T-cell (primary cell): ENCODE data around the gene CHURC1. TPM values are rescaled to one million over a fixed set of nuclear protein-coding genes. Genes with fewer than 3 reads are reported as not detected.

Experiments
- ATAC-seq, 4 experiments: fragments of 200-7000 bp in 3 of 4; fragments of 150-1000 bp in 1 of 4; cut with Tn5 transposase; replicated peaks in 1 of 4; 1 replicate in 3 of 4; 2 replicates in 1 of 4; pipeline ENCODE4 v1.10.0; 2021; ENCODE audit warnings: moderate library complexity in 3 of 4, mild to moderate bottlenecking in 2 of 4, moderate number of reproducible peaks in 1 of 4
- CTCF ChIA-PET, 2 donors: fragments of 300-600 bp; sonication (Branson Sonifier 250); formaldehyde crosslinking; loops; one replicate each; lab custom pipeline; 2022; ENCODE audit warnings: antibody characterized with exemption in 2 of 2; lab: Charles Lee
- POLR2A ChIA-PET, 2 donors: fragments of 300-600 bp; sonication (Branson Sonifier 250); formaldehyde crosslinking; loops; one replicate each; lab custom pipeline; 2022; ENCODE audit warnings: antibody characterized with exemption in 2 of 2; lab: Charles Lee
- DNase-seq, 35 experiments: peaks; one replicate each; pipeline versions ENCODE4 v3.0.0 to v3.0.0-alpha.2; 2013 to 2023
- H3K27ac ChIP-seq: one replicate; pipeline ENCODE4 v1.5.1; 2013; ENCODE audit warnings: low read length
- H3K27me3 ChIP-seq, 2 experiments: replicated peaks in 1 of 2; 1 replicate in 1 of 2; 2 replicates in 1 of 2; pipeline versions ENCODE4 v1.6.1 to v1.7.0; 2013; ENCODE audit warnings: low read length in 1 of 2, mixed read lengths in 1 of 2; ENCODE audit not compliant: control insufficient read depth in 2 of 2, insufficient read depth in 2 of 2; ENCODE audit errors: extremely low read depth in 1 of 2
- H3K36me3 ChIP-seq, 2 donors: 1 replicate in 1 of 2; 2 replicates in 1 of 2; pipeline versions ENCODE4 v1.6.1 to v1.7.0; 2013; ENCODE audit warnings: low read length in 1 of 2; ENCODE audit not compliant: control insufficient read depth in 2 of 2, insufficient read depth in 1 of 2; ENCODE audit errors: extremely low read depth in 1 of 2
- H3K4me1 ChIP-seq, 2 experiments: 1 replicate in 1 of 2; 2 replicates in 1 of 2; pipeline versions ENCODE4 v1.6.1 to v1.7.0; 2013; ENCODE audit warnings: low read length in 2 of 2, mixed read lengths in 1 of 2; ENCODE audit not compliant: insufficient read depth in 2 of 2, control insufficient read depth in 1 of 2; ENCODE audit errors: extremely low read depth in 1 of 2
- H3K4me3 ChIP-seq, 2 donors: 1 replicate in 1 of 2; 2 replicates in 1 of 2; pipeline versions ENCODE4 v1.5.1 to v1.7.0; 2013; ENCODE audit warnings: mild to moderate bottlenecking in 2 of 2, low read length in 1 of 2, moderate library complexity in 1 of 2; ENCODE audit not compliant: control insufficient read depth in 1 of 2; ENCODE audit errors: extremely low read depth in 1 of 2
- H3K9me3 ChIP-seq: 2 replicates; pipeline ENCODE4 v1.7.0; 2013
- H3K27ac Mint-ChIP-seq, 2 donors: one replicate each; pipeline ENCODE4 v1.8.0; 2020 to 2021; ENCODE audit warnings: mild to moderate bottlenecking in 2 of 2, mixed read lengths in 2 of 2
- H3K27me3 Mint-ChIP-seq, 2 donors: one replicate each; pipeline ENCODE4 v1.8.0; 2021 to 2022; ENCODE audit warnings: mixed read lengths in 2 of 2
- H3K36me3 Mint-ChIP-seq: one replicate; pipeline ENCODE4 v1.8.0; 2021; ENCODE audit warnings: mixed read lengths
- H3K4me1 Mint-ChIP-seq, 3 donors: one replicate each; pipeline ENCODE4 v1.8.0; 2020 to 2022; ENCODE audit warnings: mixed read lengths in 3 of 3, mild to moderate bottlenecking in 1 of 3
- H3K4me3 Mint-ChIP-seq, 3 donors: one replicate each; pipeline ENCODE4 v1.8.0; 2020 to 2022; ENCODE audit warnings: mild to moderate bottlenecking in 3 of 3, mixed read lengths in 3 of 3, moderate library complexity in 3 of 3
- H3K9me3 Mint-ChIP-seq, 3 donors: one replicate each; pipeline ENCODE4 v1.8.0; 2020 to 2022; ENCODE audit warnings: mixed read lengths in 3 of 3
- WGBS: methylation state at CpG from one replicate; pipeline ENCODE4 v1.1.5; 2013; ENCODE audit warnings: missing lambda C conversion rate; ENCODE audit not compliant: insufficient coverage; 5-methylcytosine and 5-hydroxymethylcytosine counted together
- total RNA-seq, 35 experiments: library from RNA in 6 of 35; stranded (reverse) in 6 of 35; fragments of 120-200 nt in 1 of 35; gene quantifications; one replicate each; pipeline versions ENCODE4 v1.2.1 to v1.2.4 and lab custom pipeline; 2013 to 2026

The CHURC1 gene
- total RNA-seq, 5 donors from 2014 or later (not counting 1 experiment from before 2014, with no cell fraction given), result 57.6 to 99.7 (median 91.1) TPM

DNA sequence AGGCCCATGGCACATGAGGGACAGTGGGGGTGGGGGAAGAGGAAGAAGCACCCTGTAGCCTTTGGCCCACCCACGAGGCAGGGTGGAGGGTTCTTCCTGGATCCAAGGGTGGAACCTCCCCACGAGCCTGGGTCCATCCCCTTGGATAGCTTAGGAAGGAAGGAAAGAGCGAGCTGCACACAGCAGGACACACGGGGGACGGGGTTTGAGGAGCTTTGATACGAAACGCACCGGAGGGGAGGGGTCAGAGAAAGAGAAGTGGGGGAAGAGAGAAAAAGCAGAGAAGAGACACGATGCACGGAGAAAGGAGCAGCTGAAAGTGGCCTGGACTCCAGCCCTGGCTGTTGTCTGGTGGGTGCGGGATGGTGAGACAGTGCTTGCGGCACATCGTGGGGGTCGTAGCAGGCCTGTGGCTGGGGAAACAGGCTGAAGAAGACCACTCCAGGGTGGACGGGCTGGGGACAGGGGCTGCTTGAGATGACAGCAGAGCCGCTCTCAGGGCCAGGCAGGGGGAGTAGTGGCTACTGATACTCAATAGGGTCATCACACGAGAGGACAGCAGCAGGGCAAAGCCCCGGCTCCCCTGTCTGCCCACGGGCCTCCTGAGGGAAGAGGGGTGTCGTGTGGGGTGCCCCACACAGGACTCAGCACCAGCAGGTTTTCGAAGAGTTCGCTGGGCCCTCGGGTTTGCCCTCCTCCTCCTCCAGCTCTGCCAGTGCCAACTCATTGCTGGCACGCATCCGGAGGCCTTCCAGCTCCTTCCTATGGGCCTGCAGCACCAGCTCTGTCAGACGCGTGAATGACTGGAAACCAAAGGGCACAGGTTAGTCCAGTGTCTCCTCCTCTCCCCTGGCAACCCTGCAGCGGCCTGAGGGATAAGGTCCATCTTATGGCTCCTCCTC is 33.7 kb downstream of the CHURC1 start:
- Histone ChIP-seq H3K27ac (no peak overlapping the region), H3K36me3 (peaks cover 11 to 45% of the 10 kb centered on the region in 2 donors), H3K9me3 (no peaks in the 10 kb centered on the region), H3K4me3 (no peak overlapping the region), H3K4me1 (peaks cover 5 to 17% of the 10 kb centered on the region in 2 experiments), H3K27me3 (no peaks in the 10 kb centered on the region)
- Mint-ChIP-seq H3K4me1 (peaks cover 37 to 60% (median 38%) of the 10 kb centered on the region in 3 donors), H3K36me3 (peaks cover 62% of the 10 kb centered on the region), H3K27me3 (no peaks in the 10 kb centered on the region), H3K4me3 (no peak overlapping the region), H3K9me3 (no peaks in the 10 kb centered on the region), H3K27ac (no peak overlapping the region)
- 95% methylated on average over 15 of the region's 28 CpGs for WGBS
- DNase-seq (no peak), ATAC-seq (no peak)
- ChIA-PET CTCF (interaction anchor here in 1 of 2 donors (0.6 kb wide), 1 partner anchor 1568 kb away, joined by 3 read pairs; no protein-coding TSS in a partner anchor), POLR2A (interaction anchor here in 1 of 2 donors (0.5 to 0.6 kb wide), 2 partner anchors 33 to 50 kb away, joined by 5 to 6 read pairs; no protein-coding TSS in a partner anchor)

DNA sequence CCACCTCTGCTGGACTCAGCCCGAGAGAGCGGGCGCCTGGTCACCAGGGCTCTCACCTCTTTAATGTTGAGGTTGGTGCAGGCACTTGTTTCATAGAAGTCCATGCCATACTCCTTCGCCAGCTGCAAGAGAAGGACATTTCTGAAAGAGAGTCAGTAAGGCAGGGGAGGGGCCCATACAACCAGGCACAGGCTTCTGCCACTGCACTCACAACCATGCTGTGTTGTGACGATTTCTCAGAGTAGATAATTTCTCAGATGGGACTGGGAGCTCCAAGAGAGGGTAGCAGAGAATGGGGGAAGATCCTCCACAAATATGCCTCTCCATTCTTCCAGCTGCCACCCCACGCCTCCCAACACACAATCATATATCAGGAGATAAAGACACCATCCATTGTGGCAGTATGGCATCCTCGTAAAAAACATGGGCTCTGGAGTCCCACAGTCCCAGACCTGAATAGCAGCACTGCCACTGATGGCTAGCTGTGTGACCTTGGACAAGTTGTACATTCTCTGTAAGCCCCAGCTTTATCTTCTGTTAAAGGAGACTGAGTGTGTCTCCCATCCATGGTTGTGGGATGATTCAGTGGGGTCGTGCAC is 34.5 kb downstream of the CHURC1 start:
- peaks cover 30 to 55% (median 31%) of the 10 kb centered on the region in 3 donors for H3K4me1 Mint-ChIP-seq
- H3K9me3 Mint-ChIP-seq, result no peaks in the 10 kb centered on the region
- peaks cover 11 to 42% of the 10 kb centered on the region in 2 donors for H3K36me3 ChIP-seq
- peaks cover 5 to 14% of the 10 kb centered on the region in 2 experiments for H3K4me1 ChIP-seq
- DNase-seq, result no peak
- ATAC-seq, result no peak
- POLR2A ChIA-PET, result no interaction called here
- H3K27me3 Mint-ChIP-seq, result no peaks in the 10 kb centered on the region
- CTCF ChIA-PET, result interaction anchor here in 1 of 2 donors (0.6 kb wide), 1 partner anchor 35 kb away, joined by 3 read pairs; no protein-coding TSS in a partner anchor
- H3K27me3 ChIP-seq, result no peaks in the 10 kb centered on the region
- H3K27ac ChIP-seq, result no peak overlapping the region
- no peak overlapping the region for H3K4me3 ChIP-seq
- no peak overlapping the region for H3K4me3 Mint-ChIP-seq
- peaks cover 58% of the 10 kb centered on the region for H3K36me3 Mint-ChIP-seq
- H3K27ac Mint-ChIP-seq, result no peak overlapping the region
- 100% methylated on average over 1 of the region's 8 CpGs for WGBS
- no peaks in the 10 kb centered on the region for H3K9me3 ChIP-seq

- no peak for ATAC-seq
- H3K9me3 Mint-ChIP-seq, result no peaks in the 10 kb centered on the region
- no peak overlapping the region for H3K4me3 Mint-ChIP-seq
- peaks cover 15 to 35% (median 17%) of the 10 kb centered on the region in 3 donors for H3K4me1 Mint-ChIP-seq
- 100% methylated on average over 1 of the region's 8 CpGs for WGBS
- H3K27me3 Mint-ChIP-seq, result no peaks in the 10 kb centered on the region
- ChIA-PET POLR2A (no interaction called here), CTCF (no interaction called here)
- peaks cover 14 to 30% of the 10 kb centered on the region in 2 donors for H3K36me3 ChIP-seq
- H3K4me1 ChIP-seq, result peaks cover 5 to 8% of the 10 kb centered on the region in 2 experiments
- no peaks in the 10 kb centered on the region for H3K27me3 ChIP-seq
- no peak overlapping the region for H3K27ac ChIP-seq
- H3K36me3 Mint-ChIP-seq, result peaks cover 52% of the 10 kb centered on the region
- no peaks in the 10 kb centered on the region for H3K9me3 ChIP-seq
- no peak overlapping the region for H3K4me3 ChIP-seq
- H3K27ac Mint-ChIP-seq, result no peak overlapping the region
- no peak for DNase-seq
These were observed 36.6 kb downstream of the CHURC1 start for GRCh38 chr14:64950889-64951288.

GRCh38 chr14:64951291-64951690 is 37.0 kb downstream of the CHURC1 start:
- Mint-ChIP-seq H3K4me3 (no peak overlapping the region), H3K36me3 (peaks cover 48% of the 10 kb centered on the region), H3K9me3 (no peaks in the 10 kb centered on the region), H3K27ac (no peak overlapping the region), H3K27me3 (no peaks in the 10 kb centered on the region), H3K4me1 (peaks cover 11 to 31% (median 13%) of the 10 kb centered on the region in 3 donors)
- POLR2A ChIA-PET, result no interaction called here
- ATAC-seq, result no peak
- no peak for DNase-seq
- CTCF ChIA-PET, result no interaction called here
- Histone ChIP-seq H3K36me3 (peaks cover 14 to 27% of the 10 kb centered on the region in 2 donors), H3K27ac (no peak overlapping the region), H3K4me1 (peaks cover 5 to 8% of the 10 kb centered on the region in 2 experiments), H3K9me3 (no peaks in the 10 kb centered on the region), H3K4me3 (no peak overlapping the region), H3K27me3 (no peaks in the 10 kb centered on the region)
- WGBS, result 100% methylated on average over 6 of the region's 8 CpGs

DNA sequence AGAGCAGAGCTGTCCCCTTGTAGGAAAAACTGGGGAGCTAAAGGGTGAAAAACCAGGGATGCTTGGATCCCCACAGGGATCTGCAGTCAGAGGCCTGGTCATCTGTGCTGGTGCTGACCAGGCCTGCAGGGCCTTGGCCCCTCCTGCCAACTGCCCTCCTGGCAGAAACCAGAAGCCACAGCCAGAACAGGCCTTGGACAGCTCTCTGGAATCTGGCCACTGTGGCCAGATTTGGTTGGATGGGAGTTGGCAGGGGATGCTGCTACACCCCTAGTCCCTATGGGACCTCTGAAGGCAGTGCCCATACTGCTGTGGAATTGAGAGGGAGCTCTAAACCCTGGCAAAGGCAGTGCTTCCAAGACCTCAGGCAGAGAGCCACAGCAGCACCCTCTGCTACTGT is 37.5 kb downstream of the CHURC1 start:
- Histone ChIP-seq H3K27me3 (no peaks in the 10 kb centered on the region), H3K4me3 (no peak overlapping the region), H3K9me3 (no peaks in the 10 kb centered on the region), H3K4me1 (peaks cover 2 to 6% of the 10 kb centered on the region in 2 experiments), H3K36me3 (peaks cover 14 to 27% of the 10 kb centered on the region in 2 donors), H3K27ac (no peak overlapping the region)
- Mint-ChIP-seq H3K27ac (no peak overlapping the region), H3K4me3 (no peak overlapping the region), H3K9me3 (no peaks in the 10 kb centered on the region), H3K36me3 (peaks cover 44% of the 10 kb centered on the region), H3K27me3 (no peaks in the 10 kb centered on the region), H3K4me1 (peaks cover 8 to 27% (median 10%) of the 10 kb centered on the region in 3 donors)
- CTCF ChIA-PET, result no interaction called here
- POLR2A ChIA-PET, result no interaction called here
- DNase-seq (no peak), ATAC-seq (no peak)

- WGBS, result 70% methylated on average over 2 of the region's 7 CpGs
- ChIA-PET CTCF (no interaction called here), POLR2A (interaction anchor here in 1 of 2 donors (0.6 kb wide), 1 partner anchor 35 kb away, joined by 21 read pairs; no protein-coding TSS in a partner anchor)
- Histone ChIP-seq H3K27me3 (no peaks in the 10 kb centered on the region), H3K9me3 (no peaks in the 10 kb centered on the region), H3K36me3 (peaks cover 17 to 25% of the 10 kb centered on the region in 2 donors), H3K27ac (no peak overlapping the region), H3K4me1 (no peaks in the 10 kb centered on the region), H3K4me3 (no peak overlapping the region)
- H3K36me3 Mint-ChIP-seq, result peaks cover 39% of the 10 kb centered on the region
- DNase-seq (no peak), ATAC-seq (peak in 1 of 4 experiments; percentile 10)
- H3K27me3 Mint-ChIP-seq, result no peaks in the 10 kb centered on the region
- peak overlapping the region in 1 of 2 donors; percentile 34 for H3K27ac Mint-ChIP-seq
- no peaks in the 10 kb centered on the region for H3K9me3 Mint-ChIP-seq
- H3K4me1 Mint-ChIP-seq, result peaks cover 4 to 19% (median 4%) of the 10 kb centered on the region in 3 donors
- H3K4me3 Mint-ChIP-seq, result no peak overlapping the region
These were observed 38.5 kb downstream of the CHURC1 start for GRCh38 chr14:64952598-64953309.
